T-helper 1 cell treated with Interleukin-12 subunit alpha and Interleukin-12 subunit beta and Interleukin-4 antibody, amounts not matched to agents 30 ng/mL and 1 ng/mL, for 36 hours (primary cell): ENCODE data around the gene LRRC41. TPM values are rescaled to one million over a fixed set of nuclear protein-coding genes. Genes with fewer than 3 reads are reported as not detected.
"Not testable (repeated sequence)": the region's sequence is repeated elsewhere in the genome, so short reads cannot be mapped to it uniquely, and the experiment has no call there.

Experiments
- intact Hi-C: fragments of 100-400 bp; cut with micrococcal nuclease; formaldehyde crosslinking; loops from one replicate; pipeline ENCODE4 v1.15.1; 2024
- total RNA-seq: library from RNA; stranded (reverse); gene quantifications from 2 replicates; pipeline ENCODE4 v1.2.3, GENCODE V29; 2022

Gene LRRC41, protein sequence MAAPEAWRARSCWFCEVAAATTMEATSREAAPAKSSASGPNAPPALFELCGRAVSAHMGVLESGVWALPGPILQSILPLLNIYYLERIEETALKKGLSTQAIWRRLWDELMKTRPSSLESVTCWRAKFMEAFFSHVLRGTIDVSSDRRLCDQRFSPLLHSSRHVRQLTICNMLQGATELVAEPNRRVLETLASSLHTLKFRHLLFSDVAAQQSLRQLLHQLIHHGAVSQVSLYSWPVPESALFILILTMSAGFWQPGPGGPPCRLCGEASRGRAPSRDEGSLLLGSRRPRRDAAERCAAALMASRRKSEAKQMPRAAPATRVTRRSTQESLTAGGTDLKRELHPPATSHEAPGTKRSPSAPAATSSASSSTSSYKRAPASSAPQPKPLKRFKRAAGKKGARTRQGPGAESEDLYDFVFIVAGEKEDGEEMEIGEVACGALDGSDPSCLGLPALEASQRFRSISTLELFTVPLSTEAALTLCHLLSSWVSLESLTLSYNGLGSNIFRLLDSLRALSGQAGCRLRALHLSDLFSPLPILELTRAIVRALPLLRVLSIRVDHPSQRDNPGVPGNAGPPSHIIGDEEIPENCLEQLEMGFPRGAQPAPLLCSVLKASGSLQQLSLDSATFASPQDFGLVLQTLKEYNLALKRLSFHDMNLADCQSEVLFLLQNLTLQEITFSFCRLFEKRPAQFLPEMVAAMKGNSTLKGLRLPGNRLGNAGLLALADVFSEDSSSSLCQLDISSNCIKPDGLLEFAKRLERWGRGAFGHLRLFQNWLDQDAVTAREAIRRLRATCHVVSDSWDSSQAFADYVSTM
- total RNA-seq: 53.7 and 56.7 TPM in 2 replicates

DNA sequence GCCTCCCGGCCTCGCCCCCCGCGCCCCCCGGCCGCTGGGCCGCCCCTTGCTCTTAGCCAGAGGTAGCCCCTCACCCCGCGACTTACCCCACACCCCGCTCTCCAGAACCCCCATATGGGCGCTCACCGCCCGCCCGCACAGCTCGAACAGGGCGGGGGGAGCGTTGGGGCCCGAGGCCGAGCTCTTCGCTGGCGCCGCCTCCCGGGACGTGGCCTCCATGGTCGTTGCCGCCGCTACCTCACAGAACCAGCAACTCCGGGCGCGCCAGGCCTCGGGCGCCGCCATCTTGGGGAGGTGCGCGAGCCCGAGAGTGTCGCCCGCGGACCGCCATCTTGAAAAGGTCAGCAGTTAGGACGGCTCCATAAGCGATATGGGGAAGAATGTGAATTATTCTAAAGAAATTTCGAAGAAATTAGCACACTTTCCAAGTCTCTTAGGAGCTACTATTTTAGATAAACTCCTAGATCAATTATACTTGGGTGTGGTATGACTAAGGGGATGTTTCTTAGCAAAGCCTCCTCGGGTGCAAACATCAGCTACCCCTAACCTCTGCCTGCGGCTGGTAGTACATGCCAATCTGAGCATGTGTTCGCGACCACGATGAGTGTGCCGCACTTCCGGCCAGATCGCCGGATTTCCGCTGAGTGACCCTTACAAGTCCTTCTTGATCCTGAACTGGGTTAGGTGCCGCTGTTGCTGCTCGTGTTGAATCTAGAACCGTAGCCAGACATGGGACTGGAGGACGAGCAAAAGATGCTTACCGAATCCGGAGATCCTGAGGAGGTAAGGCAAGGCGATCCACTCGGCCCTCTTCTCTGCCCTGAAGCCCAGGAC, at the start of gene LRRC41, which contains the start of gene UQCRH:
Gene LRRC41 (minus strand): TSS at position 579 of the 834 bp plus-strand sequence. CDS start 294 bp downstream, at position 285.
Gene UQCRH (plus strand): TSS at position 661 of the 834 bp plus-strand sequence. CDS start 69 bp downstream, at position 730.
- intact Hi-C loops: loop anchor here (1.0 to 5.0 kb wide), 11 partner anchors 37 to 1631 kb away; partner anchors contain the start of genes ARMH1, ATPAF1, CCDC163 and EFCAB14

DNA sequence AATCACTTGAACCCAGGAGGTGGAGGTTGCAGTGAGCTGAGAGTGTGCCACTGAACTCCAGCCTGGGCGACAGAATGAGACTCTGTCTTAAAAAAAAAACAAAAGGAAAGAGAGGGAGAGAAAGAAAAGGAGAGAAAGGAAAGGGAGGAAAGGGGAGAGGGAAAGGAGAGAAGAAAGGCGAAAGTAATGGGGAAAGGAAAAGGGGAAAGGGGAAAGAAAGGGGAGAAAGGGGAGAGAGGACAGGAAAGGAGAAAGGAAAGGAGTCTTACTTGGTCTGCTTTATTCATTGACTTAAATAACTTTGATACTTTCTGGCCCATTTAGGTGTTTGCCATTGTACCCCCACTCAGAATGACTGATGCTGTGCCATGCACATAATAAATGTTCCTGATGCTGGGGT, 48.9 kb upstream of the LRRC41 start:
- intact Hi-C loops: no loop called here

DNA sequence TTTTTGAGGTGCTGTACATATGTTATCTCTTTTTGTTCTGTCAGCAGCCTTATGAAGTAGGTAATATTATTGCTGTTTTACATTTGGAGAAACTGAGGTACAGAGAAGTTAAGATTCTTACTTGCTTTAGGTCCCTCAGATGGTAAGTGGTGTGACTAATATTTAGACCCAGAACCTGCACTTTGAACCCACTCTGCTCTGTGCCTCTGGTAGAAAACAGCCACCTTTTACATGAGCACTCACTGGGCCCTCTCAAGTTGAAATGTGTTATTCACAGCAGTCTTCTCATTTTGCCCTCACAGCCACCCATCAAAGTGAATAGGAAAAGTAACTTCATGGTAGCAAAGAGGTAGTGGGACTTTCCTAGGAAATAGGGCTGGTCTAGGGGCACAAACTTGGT, 41.9 kb upstream of the LRRC41 start:
- intact Hi-C loops: loop anchor here (5.0 to 10.0 kb wide), 2 partner anchors 58 to 260 kb away; partner anchors contain the start of gene MKNK1

DNA sequence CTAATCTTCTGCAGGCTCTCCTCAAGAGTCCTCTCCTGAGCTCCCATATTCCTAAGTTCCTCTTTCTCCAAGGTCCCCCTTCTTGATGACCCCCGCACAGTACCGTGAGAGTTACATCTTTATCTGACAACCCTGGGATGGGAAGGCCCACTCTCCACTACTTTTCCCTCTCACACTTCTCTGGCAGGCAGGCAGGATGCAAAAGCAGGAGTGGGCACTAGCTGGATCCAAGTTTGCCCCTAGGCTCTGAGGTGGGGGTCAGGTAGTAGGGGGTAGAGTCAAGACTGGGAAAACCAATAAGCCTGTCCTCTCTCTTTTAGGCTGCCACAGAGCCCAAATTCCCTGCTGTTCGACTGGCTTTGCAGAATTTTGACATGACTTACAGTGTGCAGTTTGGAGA, 41.1 kb upstream of the LRRC41 start:
- intact Hi-C loops: loop anchor here (5.0 to 10.0 kb wide), 3 partner anchors 260 to 968 kb away; partner anchors contain the start of genes MKNK1, STIL and TESK2

DNA sequence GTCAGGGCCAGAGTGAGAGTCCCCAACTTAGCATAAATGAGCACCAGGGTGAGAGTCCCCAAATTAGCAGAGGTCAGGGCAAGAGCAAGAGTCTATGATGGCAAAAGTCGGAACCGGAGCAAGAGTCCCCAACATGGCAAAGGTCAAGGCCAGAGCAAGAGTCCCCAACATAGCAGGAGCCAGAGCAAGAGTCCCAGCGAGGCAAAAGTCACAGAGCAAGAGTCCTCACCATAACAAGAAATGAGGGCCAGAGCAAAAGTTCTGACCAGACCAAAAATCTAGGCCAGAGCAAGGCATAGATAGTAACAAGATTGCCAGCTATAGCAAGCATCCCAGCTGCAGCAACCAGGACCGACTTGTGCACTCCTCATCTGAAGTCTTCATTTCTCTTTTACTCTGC, 40.3 kb upstream of the LRRC41 start:
- intact Hi-C loops: loop anchor here (5.0 to 10.0 kb wide), 3 partner anchors 261 to 969 kb away; partner anchors contain the start of genes MKNK1, STIL and TESK2

DNA sequence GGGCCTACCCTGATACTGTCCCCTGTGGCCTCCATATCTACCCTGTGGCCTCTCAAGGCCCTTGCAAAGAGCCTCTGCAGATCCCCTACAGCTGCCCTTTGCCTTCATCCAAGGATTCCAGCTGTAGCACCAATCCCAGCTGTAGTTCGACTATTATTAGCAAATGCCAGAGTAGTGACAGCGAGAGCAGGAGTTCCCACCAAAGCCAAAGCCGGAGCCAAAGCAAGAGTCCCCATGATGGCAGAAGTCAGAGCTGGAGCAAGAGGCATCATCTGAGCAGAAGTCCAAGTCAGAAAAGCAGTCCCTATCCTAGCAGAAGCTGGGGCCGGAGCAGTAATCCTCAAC, 39.9 kb upstream of the LRRC41 start:
- intact Hi-C loops: loop anchor here (5.0 to 10.0 kb wide), 3 partner anchors 261 to 969 kb away; partner anchors contain the start of genes MKNK1, STIL and TESK2

DNA sequence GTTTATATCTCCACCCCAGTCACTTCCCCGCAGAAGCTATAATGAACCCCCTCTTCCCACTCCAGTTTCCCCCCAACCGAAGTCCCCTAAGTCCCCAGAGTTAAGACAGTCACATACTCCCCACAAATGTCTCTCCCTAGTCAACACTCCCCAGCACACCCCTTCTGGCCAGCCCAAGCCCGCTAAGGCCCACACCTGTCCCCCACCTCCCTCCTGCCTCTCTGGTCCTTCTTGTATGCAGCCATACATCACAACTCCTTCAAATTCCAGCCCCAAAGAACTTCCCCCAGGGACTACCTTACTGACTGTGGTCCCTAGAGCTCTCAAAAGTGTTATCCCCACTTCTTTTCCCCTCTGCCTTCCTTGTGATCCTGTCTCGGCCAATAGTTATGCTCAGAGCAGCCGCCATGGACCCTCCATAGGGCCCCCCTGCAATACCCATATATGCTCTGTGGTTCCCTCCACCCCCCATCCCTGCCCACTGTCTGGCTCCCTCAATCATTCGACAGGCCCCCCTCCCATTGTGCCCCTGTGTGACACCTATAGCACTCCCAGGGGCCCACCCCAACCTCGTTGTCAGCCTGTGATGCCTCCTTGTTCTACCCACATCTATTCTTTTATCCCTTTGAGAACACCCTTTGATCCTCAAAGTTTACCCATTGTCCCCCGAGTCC, 39.4 kb upstream of the LRRC41 start:
- intact Hi-C loops: loop anchor here (5.0 to 10.0 kb wide), 3 partner anchors 262 to 969 kb away; partner anchors contain the start of genes MKNK1, STIL and TESK2

DNA sequence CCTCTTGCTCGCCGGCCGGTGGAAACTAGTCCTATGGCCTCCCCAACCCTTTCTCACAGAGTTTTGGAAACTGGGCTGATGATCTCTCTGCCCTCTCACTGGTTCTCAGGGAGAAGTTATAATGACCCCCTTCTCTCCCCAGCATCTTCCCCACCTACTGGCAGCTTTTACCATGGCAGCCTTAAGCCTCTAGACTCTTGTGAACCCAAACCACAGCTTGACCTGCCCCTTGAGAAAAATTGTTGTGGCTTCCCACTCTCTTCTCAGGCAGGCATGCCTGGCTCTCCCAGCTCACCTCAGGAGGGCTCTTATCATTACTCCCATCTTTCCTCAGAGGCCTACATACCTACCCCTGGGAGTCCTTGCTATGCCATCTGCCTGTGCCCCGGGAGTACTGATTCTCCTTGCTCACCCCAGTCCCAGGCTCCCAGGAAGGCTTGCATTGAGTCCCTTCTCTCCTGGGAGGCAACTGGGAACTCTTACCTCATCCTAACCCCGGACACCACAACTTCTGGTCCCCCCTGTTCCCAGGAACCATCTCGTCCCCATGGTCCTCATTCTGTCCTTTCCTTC, 38.8 kb upstream of the LRRC41 start:
- intact Hi-C loops: loop anchor here (5.0 to 10.0 kb wide), 3 partner anchors 263 to 970 kb away; partner anchors contain the start of genes MKNK1, STIL and TESK2

DNA sequence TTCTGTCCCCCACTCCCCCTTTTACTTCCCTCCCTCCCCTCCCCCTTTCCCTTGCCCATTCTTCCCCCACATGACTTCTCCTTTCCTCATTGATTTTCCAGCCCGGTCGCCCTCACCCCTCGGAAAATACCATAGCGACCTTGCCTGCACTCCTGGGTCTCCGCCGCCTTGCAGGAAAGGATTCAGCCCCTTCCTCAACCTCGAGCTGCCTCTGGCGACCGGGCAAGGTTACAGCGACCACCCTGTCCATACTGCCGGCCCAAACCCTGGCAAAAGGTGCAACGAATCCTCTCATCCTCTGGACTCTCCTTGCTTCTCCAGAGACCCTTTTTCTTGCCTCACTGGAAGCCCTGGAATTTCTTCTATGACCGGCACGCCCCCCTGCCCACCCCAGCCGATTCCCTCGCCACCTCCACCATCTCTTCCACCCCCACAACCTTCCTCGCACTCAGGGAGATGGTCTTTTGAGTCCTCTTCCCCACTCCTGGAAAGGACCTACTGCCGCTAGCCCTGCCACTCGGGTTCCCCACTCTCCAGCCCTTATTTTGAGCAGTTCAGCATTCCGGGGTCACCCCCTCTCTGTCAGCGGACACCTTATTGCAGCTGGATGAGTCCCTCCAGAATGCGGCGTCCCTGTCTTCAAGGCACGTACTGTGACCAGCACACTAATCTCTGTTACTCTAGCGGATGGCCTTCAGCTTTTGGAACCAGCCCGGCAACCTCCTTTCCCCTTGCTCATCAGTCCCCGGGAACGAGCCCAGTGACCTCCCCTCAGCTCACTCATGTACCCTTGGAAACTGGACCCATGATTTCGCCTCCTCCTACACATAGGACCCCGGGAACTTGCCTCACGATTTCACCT, 38.0 kb upstream of the LRRC41 start:
- intact Hi-C loops: loop anchor here (5.0 to 10.0 kb wide), 3 partner anchors 263 to 971 kb away; partner anchors contain the start of genes MKNK1, STIL and TESK2

DNA sequence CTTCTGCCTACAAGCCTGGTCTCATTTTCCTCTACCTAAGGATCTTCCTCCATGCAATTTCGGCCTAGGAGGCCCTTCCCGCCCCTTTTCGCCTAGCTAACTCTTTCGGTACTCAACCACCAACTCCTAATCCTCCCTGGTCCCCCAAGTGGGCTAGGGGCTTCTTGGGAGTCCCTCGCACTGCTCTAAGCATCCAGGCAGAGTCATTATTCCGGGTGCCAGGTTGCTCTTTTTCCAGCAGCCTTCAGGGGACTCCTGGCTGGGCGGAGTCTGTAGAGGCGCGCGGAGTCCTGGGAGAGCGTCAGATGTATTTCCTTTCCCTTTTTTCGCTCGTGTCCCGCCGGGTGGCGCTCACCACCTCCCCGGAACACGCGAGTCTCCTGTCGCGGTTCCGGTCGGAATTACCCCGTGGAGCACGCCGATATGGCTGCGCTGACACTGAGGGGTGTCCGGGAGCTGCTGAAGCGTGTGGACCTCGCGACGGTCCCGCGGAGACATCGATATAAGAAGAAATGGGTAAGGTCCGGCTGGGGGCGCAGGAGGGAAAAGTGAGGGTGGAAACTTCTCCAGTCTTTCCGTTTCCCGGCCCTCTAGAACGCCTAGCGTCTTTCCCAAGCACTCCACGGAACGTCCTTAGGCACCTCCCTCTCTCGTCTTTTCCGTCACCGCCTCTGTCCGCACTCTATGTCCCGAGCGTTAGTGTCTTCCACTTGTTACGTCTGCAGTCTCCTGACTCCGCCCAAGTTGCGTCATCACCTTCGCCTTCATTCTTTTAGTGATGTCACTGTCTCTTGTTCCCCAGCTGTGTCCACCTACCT, 37.2 kb upstream of the LRRC41 start, which contains the start of gene NSUN4:
Gene NSUN4 (plus strand): TSS at position 404 of the 818 bp plus-strand sequence. CDS start 20 bp downstream, at position 424.
- intact Hi-C loops: loop anchor here (1.0 to 10.0 kb wide), 9 partner anchors 8 to 972 kb away; partner anchors contain the start of genes EFCAB14, LRRC41, MKNK1 and POMGNT1

DNA sequence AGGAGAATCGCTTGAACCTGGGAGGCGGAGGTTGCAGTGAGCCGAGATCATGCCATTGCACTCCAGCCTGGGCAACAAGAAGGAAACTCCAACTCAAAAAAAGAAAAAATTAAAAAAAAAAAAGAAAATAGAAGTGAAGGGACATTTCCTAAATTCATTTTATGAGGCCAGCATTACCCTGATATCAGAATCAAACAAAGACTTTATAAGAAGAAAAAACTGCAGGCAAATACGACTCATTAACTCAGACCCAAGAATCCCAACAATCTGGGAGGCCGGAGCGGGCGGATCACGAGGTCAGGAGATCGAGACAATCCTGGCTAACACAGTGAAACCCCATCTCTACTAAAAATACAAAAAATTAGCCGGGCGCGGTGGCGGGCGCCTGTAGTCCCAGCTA, 34.0 kb upstream of the LRRC41 start:
- intact Hi-C loops: not testable (repeated sequence)

DNA sequence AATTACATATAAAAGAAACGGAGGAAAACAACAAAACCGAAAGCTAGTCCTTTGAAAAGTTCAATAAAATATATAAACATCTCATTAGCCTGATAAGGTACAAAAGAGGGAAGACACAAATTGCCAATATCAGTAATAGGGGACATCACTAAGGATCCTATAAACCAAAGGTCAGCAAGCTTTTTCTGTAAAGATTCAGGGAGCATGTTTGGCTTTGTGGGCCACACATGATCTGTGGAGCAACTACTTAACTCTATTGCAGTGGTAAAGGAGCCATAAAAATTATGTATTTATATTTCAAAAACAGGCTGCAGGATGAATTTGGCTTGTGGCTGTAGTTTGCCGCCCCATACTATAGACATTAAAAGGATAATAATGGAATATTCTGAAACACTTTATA, 31.7 kb upstream of the LRRC41 start:
- intact Hi-C loops: no loop called here

DNA sequence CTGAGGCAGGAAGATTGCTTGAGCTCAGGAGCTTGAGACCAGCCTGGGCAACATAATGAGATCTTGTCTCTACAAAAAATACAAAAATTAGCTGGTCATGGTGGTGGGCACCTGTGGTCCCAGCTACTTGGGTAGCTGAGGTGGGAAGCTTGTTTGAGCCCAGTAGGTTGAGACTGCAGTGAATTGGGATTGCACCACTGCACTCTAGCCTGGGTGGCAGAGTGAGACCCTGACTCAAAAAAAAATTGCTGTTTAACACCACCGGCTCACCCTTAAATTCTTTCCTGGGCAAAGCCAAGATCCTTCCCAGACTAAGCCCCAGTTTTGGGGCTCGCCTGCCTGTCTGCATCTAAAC, 30.6 kb upstream of the LRRC41 start:
- intact Hi-C loops: no loop called here

DNA sequence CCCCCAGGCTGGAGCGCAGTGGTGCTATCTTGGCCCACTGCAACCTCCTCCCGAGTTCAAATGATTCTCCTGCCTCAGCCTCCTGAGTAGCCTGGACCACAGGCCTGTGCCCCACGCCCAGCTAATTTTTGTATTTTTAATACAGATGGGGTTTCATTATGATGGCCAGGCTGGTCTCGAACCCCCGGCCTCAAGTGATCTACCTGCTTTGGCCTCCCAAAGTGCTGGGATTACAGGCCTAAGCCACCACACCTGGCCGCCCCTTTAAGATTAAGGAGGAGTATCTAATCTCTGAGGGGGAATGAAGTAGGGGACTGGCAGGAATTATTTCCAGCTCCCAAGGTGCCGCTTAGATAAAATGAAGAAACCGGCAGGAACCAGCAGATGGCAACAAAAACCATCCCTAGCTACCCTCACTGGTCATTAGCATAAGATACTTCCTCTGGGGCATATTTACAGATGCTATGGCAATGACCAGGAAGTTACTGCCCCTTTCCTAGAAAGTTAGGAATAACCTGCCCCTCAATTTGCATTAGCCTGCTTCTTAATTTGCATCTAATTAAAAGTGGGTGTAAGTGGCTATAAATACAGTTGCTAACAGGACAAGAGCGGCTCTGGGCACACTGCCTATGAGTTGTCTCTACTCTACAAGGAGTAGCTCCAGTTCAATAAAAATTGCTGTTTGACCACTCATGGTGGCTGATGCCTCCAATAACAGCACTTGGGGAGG, 30.0 kb upstream of the LRRC41 start:
- intact Hi-C loops: no loop called here

DNA sequence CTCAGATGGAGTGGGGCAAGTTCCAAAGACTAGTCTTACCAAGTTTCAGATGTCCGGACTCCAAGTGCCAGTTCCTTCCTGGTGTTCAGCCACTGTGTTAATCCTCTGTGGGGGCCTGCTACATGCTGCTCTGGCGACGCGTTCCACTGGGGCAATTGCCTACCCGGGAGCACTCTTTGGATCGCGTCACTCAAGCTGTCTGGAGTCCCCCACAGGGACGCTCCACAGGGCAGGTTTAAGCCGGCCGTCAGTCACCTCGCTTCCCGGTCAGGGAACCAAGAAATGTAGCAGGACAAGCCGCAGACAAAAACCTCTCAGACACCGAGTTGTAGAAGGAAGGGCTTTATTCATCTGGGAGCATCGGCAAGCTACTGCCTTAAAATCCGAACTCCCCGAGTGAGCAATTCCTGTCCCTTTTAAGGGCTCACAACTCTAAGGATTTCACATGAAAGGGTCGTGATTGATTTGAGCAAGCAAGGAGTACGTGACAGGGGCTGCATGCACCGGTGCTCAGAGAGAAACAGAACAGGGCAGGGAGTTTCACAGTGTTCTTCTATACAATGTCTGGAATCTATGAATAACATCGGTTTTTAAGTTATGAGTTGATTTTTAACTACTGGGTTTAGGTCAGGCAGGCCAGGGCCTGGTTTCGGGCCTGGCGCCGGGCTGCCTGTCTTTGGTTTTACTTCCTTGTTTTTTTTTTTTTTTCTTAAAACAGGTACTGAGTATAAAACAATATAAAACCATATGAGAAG, 28.5 kb upstream of the LRRC41 start:
- intact Hi-C loops: not testable (repeated sequence)

DNA sequence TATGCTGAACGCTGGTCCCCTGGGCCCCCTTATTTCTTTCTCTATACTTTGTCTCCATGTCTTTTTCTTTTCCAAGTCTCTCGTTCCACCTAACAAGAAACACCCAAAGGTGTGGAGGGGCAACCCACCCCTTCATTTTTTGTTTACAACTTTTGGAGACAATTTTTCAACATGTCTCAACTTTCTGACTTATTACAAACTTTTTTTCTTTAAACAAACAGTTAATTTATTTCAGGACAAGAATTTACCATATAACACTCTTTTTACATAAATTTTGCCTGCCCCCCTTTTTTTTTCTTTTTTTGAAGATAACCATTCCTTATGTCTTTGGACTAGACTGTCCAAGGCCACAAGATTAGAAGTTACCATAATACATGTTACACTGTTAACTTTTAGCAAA, 27.0 kb upstream of the LRRC41 start:
- intact Hi-C loops: not testable (repeated sequence)
